ENCODE data around the gene SEPTIN11.

- no peak for TF ChIP-seq CTCF (IDR thresholded peaks at IDR 0.05)
- TF ChIP-seq ATF1 (CRISPR knock-in tag; IDR thresholded peaks at IDR 0.05) = no peak
- no peak for TF ChIP-seq PRRX2 (CRISPR knock-in tag; IDR thresholded peaks at IDR 0.05)
Observed at GRCh38 chr4:76909711-76910110, 39.8 kb upstream of the SEPTIN11 start.
